WTC11 (cell line): Measurements from ENCODE around the gene NHERF2.

Experiments
- CREB1 ChIP-seq: sonication (generic); formaldehyde crosslinking; IDR thresholded peaks from 2 replicates; pipeline ENCODE4 v1.8.0; 2023; ENCODE audit warnings: mild to moderate bottlenecking, missing genetic modification reagents
- ELF4 ChIP-seq: sonication (generic); formaldehyde crosslinking; IDR thresholded peaks from 2 replicates; pipeline ENCODE4 v1.8.1; 2022; ENCODE audit warnings: low read depth, mild to moderate bottlenecking, moderate library complexity, missing genetic modification reagents
- HMGA2 ChIP-seq: fragments of 250-450 bp; sonication (Bioruptor Pico); IDR thresholded peaks from 2 replicates; pipeline ENCODE4 v1.4.0; 2021; ENCODE audit warnings: mild to moderate bottlenecking, moderate library complexity
- NFATC4 ChIP-seq: fragments of 250-450 bp; sonication (Bioruptor Pico); IDR thresholded peaks from 2 replicates; pipeline ENCODE4 v1.9.0; 2021; ENCODE audit warnings: mild to moderate bottlenecking
- TF ChIP-seq, protein P1 (sequence below): fragments of 200-600 bp; IDR thresholded peaks from 2 replicates; pipeline ENCODE4 v1.8.0; 2022; ENCODE audit warnings: antibody characterized with exemption
- TF ChIP-seq, protein P2 (sequence below): sonication (generic); formaldehyde crosslinking; IDR thresholded peaks from 2 replicates; pipeline ENCODE4 v1.8.0; 2022; ENCODE audit warnings: mild to moderate bottlenecking, missing genetic modification reagents

DNA sequence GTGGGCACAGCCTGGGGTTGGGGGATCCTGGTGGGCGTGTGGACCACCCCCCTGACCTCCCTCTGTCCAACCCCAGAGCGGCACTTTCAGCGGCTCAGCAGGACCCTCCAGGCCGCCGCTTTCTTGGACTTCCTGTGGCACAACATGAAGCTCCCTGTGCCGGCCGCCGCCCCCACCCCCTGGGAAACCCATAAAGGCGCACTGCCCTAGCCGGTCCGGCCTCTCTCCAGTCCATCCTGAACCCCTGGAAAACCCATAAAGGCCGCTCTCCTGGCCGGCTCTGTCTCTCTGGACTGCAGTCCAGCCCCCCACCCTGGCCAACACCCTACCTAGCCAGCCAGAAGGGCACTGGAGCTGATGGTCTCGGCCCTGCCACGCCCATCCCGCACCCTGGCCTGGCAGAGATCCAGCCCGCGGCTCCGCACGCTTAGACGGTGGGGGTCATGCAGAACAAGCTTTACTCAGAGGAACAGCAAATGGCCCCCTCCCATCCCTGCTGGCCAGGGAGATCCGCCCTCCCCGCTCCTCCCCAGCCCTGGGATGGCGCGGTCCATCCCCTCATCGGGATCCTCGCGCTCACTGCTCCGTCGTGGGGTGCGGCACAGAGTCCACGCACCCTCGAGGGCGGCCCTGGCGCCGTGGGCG is 48.1 kb upstream of the NHERF2 start:
- no peak for TF ChIP-seq HMGA2 (CRISPR knock-in tag)
- TF ChIP-seq, protein P1, sequence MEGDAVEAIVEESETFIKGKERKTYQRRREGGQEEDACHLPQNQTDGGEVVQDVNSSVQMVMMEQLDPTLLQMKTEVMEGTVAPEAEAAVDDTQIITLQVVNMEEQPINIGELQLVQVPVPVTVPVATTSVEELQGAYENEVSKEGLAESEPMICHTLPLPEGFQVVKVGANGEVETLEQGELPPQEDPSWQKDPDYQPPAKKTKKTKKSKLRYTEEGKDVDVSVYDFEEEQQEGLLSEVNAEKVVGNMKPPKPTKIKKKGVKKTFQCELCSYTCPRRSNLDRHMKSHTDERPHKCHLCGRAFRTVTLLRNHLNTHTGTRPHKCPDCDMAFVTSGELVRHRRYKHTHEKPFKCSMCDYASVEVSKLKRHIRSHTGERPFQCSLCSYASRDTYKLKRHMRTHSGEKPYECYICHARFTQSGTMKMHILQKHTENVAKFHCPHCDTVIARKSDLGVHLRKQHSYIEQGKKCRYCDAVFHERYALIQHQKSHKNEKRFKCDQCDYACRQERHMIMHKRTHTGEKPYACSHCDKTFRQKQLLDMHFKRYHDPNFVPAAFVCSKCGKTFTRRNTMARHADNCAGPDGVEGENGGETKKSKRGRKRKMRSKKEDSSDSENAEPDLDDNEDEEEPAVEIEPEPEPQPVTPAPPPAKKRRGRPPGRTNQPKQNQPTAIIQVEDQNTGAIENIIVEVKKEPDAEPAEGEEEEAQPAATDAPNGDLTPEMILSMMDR: no peak
- TF ChIP-seq, protein P2, sequence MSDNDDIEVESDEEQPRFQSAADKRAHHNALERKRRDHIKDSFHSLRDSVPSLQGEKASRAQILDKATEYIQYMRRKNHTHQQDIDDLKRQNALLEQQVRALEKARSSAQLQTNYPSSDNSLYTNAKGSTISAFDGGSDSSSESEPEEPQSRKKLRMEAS (CRISPR knock-in tag): no peak
- TF ChIP-seq ELF4: no peak
- no peak for TF ChIP-seq CREB1 (CRISPR knock-in tag)
- TF ChIP-seq NFATC4 (CRISPR knock-in tag): no peak
